GM12875 (cell line): ENCODE data around the gene MRPS31.
"Not testable (repeated sequence)": the region's sequence is repeated elsewhere in the genome, so short reads cannot be mapped to it uniquely, and the experiment has no call there.

Experiments used
- H3K4me3 ChIP-seq: one replicate; pipeline ENCODE4 v1.5.1; 2011; ENCODE audit warnings: low read depth, low read length, control low read depth
- CTCF ChIP-seq: IDR thresholded peaks from 2 replicates; pipeline ENCODE4 v1.5.1; 2011; ENCODE audit warnings: low read depth, mild to moderate bottlenecking, control low read depth, inconsistent platforms, low read length, moderate library complexity, borderline replicate concordance; ENCODE audit not compliant: insufficient read depth

MRPS31 gene

GRCh38 chr13:40728595-40728994 is 42.4 kb downstream of the MRPS31 start:
- no peak for TF ChIP-seq CTCF

GRCh38 chr13:40714433-40714832 is 56.6 kb downstream of the MRPS31 start:
- not testable (repeated sequence) for H3K4me3 ChIP-seq

More at GRCh38 chr13:40728595-40728994, 42.4 kb downstream of the MRPS31 start:
- H3K4me3 ChIP-seq, result no peak overlapping the region

- TF ChIP-seq CTCF, result no peak
- no peak overlapping the region for H3K4me3 ChIP-seq
Observed at GRCh38 chr13:40706439-40706838, 64.6 kb downstream of the MRPS31 start.

GRCh38 chr13:40697711-40698110 is 73.3 kb downstream of the MRPS31 start:
- TF ChIP-seq CTCF, result no peak
- H3K4me3 ChIP-seq, result no peak overlapping the region

GRCh38 chr13:40694426-40694825 is 76.6 kb downstream of the MRPS31 start:
- H3K4me3 ChIP-seq, result no peak overlapping the region
- no peak for TF ChIP-seq CTCF

GRCh38 chr13:40692946-40693345 is 78.0 kb downstream of the MRPS31 start:
- no peak overlapping the region for H3K4me3 ChIP-seq
- no peak for TF ChIP-seq CTCF

GRCh38 chr13:40688781-40689180 is 82.2 kb downstream of the MRPS31 start:
- TF ChIP-seq CTCF, result no peak
- no peak overlapping the region for H3K4me3 ChIP-seq
